HG03060 (cell line): ENCODE data around the gene C5orf15.
A peak's percentile ranks its signal among the peaks of the same experiment; 100 is the strongest.

ENCODE experiments used
- ATAC-seq: cut with Tn5 transposase; IDR thresholded peaks from one replicate; pipeline ENCODE4 v1.9.1; 2021; ENCODE audit warnings: low read depth, moderate number of reproducible peaks; ENCODE audit not compliant: unreplicated experiment

C5orf15 gene

DNA sequence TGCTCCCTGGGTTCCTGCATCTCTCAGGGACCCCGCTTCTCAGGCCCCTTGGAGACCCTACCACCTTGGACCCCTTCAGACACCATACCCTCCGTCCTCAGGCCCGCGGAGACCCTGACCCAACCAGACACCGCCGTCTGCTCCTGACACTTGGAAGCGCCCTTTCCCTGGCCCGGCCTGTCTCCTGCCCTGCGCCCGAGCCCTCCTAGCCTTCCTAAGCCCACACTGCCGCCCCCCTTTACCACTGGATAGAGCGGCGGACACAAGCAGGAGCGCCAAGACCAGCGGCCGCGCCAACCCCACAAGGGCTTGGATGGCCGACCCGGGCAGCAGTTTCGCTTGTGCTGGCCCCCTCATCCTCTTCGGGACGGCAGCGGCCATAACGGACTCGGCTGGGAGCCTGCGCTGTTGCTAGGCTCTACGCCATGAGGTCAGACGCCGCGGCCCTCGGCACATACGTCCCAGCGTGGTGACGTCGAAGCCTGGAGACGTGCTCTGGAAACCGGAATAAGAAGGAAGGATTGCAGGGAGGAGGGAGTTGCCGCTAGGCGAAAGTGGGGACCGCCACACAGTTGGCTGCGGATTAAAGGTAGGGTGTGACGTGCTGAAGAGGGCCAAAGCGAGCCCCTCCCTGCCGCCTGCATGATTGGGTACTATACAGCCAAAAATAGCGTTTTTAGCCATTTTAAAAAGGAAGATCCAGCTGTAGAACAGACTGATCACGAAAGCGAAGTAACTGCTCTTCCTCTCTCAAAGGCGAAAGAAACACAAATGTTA is at the start of gene C5orf15:
TSS of gene C5orf15 (minus strand) at position 422 of the 777 bp plus-strand sequence. CDS start at position 381, 41 bp downstream.
- ATAC-seq, result peak; percentile 90

DNA sequence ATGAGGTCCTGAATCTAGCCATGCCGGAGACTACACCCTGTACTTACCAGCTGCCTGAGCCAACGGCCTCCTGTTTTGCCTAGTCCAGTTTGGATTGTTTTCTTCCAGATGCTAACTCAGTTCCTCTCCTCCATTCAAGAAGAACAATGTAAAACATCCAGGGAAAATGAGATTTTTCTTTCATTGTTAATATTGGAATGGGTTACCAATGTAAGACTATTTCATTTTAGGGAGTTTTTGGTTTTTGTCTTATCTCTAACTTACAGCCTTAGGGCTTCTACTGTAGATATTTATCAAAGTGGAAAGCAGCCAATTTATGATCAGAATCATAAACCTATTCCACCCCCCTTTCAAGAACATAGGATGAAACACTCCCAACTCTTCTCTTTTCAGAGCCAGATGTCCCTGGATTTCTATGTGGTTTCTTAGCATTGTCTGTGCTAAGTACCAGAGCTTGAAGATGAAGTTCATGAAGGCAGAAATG is 39.9 kb upstream of the C5orf15 start:
- ATAC-seq, result no peak

DNA sequence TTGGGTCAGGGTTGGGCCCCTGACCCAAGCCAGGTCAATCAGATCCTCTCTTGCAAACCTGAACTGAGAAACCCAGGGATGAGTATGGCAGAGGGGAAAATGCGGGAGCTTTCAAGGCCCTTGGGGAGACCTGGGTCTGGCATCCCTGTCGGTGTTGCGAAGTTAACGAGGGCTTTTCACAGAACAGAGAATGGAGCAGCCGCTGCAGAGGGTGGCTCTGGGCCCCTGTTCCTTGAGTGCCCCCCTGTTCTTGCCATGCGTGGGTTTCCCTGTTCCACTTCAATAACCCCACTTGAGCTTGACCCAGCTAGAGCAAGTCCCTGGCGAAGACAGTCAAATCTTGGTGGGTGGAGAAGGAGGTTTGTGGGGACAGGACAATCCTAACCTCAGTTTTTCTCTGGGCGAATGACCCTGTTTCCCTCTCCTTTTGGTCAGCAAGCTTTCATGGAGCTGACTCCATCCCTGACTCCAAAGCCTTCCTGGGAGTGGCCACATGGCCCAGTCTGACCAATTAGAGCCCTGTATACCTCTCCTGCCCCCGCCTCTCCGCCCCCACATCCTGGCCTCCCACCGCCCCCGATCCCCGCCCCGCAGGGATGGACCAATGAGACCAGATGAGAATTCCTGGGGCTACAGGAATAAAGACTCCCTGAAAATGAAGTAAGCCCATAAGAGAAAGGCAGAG is 39.3 kb upstream of the C5orf15 start:
- ATAC-seq, result no peak

DNA sequence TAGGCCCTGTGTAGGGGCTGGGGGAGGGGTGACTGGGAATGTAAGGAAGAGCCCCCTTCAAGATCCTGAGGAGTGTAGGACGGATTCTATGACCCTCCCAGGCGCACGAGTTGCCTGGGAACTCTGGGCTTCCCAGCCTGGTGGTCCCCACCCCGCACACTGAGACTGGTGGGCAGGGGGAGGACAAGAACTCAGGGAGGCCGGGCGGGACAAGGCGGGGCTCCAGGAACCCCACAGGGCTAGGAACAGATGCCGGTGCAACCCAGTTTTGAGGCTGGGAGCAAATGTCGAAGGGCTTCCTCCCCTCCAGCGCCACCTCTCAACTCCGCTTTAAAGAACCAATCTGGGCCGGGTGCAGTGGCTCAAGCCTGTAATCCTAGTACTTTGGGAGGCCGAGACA is 37.7 kb upstream of the C5orf15 start:
- no peak for ATAC-seq

DNA sequence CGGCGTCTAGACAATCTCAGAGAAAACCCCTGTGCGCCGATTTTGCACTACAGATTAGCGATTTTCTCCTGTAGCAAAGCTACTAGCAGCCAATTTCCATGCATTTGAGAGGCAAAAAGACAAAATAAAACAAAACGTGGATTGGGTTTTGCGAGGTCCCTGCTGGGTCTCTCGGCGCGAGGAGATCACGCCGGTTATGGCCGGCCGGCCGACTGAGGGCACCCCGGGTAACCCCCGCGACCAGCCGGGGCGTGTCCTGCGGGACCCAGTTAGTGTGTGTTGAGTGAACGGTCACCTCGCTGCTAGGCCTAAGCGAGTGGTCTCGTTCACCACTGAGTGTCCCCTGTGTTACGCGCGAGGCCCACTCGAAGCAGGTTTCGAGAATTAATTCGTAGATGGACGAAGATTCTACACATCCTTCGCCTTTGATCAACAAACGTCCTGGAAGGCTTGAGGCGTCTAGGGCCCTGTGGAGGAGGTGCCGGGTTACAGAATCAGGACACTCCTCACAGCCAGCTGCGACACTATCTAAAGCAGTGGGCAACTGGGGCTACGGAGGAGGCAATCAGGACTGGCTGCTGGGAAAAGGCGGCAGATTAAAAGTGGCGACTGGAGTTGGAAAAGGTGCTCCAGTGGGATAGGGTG is 37.1 kb upstream of the C5orf15 start:
- no peak for ATAC-seq

DNA sequence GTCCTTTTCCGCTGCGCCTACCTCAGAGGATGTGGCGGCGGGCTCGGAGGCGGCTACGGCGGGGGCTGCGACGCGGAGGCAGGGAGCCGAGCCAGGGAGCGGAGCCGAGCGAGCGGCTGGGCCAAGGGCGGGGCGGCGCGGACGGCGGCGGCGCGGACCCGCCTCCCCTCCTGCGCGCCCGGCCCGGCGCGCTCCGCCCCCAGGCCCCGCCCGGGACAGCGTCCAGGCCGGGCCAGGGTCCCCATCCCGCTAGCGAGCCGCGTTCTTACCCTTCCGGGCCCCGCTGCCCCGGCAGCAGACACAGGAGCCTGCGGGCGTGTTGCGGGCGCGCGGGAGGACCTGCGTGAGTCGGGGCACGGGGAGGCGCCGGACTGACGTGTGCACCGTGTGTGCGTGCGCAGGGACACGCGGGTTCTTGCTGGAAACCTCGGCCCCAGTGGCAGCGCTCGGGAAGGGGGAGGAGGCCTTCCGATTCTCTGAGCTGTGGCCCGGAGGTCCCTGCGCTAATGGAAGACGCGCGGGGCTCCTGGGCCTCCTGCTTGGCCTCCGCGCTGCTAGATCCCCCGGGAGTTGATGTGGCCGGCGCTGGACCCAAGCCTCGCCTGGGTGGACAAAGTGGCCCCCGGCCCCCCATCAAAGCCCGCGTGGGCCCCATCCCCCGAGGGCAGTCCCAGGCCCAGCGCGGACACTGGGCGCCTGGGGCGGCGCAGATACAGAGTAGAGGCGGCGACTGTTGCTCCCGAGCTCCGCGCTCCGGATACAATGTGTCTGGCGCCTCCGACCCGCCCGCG is 36.4 kb upstream of the C5orf15 start, which contains the start of gene VDAC1:
TSS of gene VDAC1 (minus strand) at position 350 of the 791 bp plus-strand sequence. CDS start 11,963 bp downstream, outside the sequence.
- peak; percentile 49 for ATAC-seq

DNA sequence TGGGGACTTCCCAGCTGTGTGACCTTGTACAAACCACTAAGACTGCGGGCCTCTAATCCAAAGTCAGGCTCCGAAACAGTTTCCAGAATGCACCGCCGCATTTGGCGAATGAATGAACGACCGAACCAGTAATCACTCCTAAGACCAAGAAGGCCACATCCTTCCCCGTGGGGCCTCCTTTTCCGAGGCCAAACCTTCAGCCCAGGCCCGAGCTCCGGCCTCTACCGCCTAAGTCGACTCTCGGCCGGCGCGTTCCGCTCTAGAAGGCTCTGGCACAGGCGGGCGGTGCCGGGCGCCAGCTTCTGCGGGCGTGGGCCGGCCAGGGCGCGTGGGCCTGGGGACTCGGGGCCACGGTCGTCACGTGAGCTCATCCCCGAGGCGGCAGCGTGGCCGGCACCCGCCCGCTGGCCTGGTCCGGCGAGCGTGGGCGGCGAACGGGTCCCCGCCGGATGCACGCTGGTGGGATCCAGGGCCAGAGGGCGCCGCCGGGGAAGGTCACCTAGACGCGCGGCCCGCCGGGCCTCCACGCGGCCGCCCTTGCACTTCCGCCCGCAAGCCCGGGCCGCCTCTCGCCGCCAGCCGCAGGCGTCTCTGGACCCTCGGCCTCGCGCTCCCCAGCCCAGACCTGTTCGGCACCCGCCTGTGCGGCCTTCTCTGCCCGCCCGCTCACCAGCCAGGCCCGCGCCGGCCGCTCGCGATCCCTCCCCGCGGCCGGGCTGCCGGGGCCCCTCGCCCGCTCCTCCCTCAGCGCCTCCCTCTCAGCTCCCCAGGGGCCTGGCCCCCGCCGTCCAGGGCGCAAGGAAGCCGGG is 35.6 kb upstream of the C5orf15 start:
- peak; percentile 6 for ATAC-seq

DNA sequence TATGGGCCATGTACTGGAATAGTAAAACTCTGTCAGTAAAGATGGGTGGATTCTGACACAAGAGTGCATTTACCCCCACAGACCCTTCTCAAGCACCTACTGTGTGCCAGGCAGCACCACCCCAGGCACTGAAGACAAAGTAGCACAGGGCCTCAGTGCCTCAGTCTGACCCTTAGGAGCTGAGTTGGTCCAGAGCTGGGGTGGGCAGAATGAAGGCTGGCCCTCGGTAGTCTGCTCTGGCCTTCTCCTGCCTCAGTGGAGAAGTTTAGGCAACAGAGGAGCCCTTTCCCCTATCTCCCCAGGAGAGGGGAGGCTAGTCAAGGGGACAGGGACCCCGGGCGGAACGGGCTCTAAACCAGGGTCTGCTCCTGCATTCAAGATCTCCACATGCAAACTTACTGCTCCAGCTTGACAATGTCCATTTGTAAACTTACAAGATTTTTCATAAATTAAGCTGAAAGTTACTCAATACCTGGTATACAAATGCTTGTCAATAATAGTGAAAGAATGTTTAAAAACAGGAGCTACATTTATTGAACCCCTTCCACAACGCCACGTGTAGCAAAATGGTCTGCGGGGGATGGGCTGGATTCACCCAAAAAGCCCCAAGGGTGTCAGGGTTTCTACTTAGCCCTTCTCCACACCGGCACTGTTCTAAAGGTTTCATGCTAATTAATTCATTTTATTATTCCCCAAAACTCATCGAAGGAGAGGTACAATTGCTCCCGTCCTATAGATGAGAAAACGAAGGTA is 34.8 kb upstream of the C5orf15 start:
- no peak for ATAC-seq

DNA sequence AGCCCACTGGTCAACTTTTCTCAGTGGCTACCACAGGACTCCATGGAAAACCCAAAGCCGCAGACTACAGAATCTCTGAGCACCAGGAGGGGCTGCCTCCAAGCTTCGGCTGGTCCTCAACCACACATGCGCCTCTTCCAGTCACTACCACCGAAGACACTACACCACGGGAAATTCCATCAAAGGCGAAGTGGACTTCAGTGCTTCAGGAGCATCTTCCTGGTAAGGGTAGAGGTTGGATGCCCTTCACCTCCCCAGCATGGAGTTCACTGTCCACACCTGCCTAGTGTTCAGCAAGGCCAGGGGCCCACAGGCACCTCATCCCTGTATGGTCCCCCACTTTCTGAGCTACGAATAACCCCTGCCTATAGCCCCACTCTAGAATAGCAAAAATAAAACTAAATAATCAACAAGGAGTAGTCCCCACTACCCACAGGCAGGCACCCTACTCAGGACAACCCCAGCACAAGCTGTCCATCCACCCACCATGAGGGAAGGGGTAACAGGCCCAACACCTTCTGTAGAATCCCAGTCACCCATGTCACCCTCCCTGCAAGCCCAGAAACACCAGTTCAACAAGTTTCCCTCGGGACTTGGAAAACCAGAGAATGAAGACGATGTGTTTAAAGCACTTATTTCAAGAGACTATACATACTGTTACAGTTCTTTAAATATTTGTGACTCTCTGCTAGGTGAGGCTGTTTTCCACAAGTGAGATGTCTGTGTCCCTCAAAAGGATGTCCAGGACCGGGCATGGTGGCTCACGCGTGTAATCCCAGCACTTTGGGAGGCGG is 33.7 kb upstream of the C5orf15 start:
- ATAC-seq, result no peak

DNA sequence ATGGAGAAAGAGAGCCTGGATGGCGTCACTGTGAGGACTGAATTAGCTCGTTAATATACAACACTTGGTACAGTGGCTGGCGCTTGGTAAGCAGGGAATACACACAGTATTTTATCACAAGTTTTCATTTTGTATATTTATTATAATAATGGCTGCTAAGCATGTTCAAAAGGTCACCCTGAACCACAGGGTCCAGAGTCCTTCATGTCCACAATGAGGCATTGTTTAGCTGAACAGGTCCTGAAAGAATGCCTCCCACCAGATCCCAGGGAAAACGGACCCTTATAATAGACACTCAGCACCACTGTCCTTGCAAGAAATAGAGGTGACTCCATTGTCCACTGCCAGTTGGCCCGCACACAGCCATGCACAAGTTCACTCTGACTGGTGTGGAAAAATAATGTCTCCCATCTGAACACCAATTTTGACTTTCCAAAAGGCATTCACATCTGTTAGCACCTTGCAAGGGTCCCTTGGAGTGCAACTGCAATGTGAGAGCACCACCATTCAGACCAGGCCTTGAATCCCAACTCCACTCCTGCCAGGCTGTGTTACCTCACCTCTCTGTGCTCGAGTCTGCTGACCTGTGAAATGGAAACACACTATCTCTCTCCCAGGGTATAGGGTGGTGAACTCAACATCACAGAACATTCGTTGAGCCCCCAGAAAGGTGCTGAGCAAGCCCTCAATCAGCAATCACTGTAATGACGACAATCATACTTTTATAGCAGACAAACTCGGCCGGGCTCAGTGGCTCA is 32.5 kb upstream of the C5orf15 start:
- ATAC-seq, result no peak

DNA sequence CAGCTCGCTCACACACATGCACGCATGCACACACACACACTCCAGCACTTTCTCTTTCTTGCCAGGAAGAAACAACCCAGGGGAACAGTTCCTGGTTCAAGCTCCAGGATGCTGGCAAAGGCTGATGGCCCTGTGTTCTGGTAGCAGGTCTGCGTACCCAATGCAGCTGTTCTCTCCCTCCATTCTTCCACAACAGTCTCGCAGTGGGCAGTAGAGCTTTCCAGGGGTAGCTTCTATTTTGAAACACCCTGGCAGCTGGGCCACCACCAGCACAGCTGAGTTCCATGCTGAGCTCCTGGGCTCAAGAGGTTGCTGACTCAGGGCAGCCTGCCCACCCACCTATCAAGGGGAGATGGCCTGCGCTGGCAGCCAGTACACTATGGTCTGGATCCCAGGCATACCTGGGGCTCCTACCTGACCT is 31.7 kb upstream of the C5orf15 start:
- no peak for ATAC-seq

DNA sequence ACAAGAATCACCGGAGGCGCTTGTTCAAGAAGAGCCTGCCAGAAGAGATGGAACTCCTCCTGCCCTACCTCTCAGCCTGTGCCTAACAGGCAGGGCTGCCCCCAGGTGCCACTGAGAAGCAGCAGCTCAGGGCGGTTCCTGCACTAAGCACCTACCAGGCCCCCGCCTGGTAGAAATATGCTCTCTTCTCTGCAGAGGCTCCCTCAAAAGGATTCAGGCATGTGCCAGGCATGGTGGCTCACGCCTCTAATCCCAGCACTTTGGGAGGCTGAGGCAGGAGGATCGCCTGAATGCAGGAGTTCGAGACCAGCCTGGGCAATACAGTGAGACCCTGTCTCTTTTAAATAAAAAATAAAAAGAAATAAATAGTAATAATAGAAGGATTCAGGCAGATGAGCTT is 30.4 kb upstream of the C5orf15 start:
- ATAC-seq, result no peak

DNA sequence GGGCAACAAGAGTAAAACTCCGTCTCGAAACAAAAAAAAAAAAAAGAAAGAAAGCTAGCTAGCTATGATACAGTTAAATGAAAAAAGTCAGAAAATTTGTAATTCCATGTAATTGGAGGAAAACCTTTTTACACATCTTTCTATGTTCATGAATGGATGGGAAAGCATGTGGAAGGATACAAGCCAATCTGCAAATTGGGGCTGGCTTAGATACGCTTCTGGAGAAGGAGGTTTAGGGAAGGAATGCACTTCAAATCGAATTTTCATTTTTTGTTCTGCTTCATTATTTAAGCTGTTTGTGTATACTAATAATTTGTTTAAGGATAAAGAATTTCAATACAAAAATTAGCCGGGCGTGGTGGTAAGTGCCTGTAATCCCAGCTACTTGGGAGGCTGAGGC is 29.6 kb upstream of the C5orf15 start:
- no peak for ATAC-seq

DNA sequence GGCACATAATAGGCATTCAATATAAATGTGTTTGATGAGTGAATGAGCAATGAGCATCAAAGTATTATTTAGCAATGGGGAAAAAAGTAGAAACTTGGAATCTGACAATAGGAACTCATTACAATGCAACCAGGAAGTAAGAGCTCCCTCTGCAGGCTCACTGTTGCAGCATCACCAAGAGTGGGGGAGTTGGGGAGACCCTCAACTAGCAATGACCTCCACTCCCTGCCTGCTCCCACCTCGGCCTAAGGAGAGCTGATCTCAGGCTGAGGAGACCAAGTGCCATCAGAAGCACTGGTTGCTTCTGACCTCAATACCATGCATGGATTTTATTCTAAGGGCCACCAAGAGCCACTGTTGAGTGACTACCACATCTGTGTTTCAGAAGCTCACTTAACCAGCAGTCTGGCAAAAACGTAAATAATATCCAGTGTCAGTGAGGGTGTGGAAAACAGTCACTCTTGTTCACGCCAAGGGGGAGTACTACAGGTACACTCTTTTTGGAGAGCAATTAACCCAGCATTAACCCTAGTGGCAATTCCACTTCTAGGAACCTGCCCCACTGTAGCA is 28.3 kb upstream of the C5orf15 start:
- no peak for ATAC-seq

DNA sequence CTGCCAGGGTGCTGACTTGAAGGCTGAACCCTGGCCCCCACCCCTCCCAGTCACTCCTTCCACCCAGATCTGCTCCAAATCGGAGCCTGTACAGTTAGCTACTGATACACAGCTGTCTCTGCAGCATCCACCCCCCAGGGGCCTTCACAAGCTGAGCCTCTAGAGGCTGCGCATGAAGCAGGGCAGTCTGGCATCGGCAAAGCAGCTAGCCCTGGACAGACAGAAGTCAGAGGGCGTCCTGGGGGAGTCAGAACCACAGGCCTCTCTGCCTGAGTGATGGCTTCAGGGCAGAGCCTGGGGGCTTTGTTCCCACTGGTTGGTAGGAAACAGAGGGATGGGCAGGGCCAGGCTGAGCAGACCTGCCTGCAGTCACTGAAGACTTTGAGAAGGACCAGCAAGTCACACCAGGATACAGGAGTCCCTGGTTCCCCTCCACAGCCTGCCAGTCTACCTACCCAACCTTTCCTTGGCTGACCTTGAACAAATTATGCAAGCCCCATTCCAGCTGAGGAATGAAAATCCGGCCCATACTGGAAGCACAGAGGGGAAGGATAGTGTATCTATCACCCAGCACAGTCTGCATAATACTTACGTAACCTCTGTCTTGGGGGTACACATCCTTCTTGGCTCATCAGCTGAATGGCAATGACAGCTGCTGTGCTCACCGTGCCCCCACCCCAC is 27.6 kb upstream of the C5orf15 start:
- ATAC-seq, result no peak

DNA sequence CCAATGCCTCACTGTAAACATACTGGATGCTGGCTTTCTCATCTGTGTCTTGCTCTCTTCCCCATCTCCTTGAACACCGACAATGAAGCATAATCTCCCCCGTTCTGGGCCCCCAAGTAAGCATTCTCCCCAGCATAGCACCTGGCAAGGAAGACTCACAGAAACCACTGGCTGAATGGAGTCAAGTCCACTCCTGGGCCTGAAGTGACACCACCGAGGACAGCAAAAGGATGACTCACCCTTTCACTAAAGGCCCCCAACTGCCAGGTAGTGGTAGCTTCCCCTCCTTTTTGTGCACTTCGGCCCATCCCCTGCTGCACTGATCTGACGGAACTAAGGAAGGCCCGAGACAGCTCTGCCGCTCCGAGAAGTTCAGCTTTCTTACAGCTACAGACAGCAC is 26.9 kb upstream of the C5orf15 start:
- ATAC-seq, result no peak

DNA sequence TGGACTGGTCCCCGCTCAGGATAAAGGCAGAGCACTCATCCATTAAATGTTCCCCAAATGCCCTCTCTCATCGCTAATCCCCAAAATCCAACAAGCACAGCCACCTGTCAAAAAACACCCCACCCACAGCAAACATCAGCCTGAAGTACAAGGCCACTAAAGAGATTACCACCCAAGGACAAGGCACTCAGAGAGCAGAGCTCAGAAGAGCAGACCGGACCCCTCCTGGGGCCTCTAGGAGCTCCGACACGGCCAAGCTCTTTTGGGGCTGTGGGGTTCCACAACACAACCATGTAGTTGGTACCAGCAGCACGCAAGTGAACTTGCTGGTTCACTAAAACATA is 26.5 kb upstream of the C5orf15 start:
- no peak for ATAC-seq
